ENCODE data around the gene SQSTM1. TPM values are rescaled to one million over a fixed set of nuclear protein-coding genes. Genes with fewer than 3 reads are reported as not detected.

SQSTM1 gene
- total RNA-seq, 1 experiment from 2014 or later = 341 TPM

GRCh38 chr5:179804555-179804947 is 16.2 kb upstream of the SQSTM1 start:
- Histone ChIP-seq H3K9me2 (replicated peaks; ENCODE audit: low read length) (no peaks in the 10 kb centered on the region), H3F3A (ENCODE audit: low read length, unreplicated experiment) (no peaks in the 10 kb centered on the region), H3K4me3 (ENCODE audit: low read length) (peak overlapping the region; percentile 86), H3K9ac (ENCODE audit: low read length) (peak overlapping the region; percentile 85), H3K27ac (ENCODE audit: low read length) (peak overlapping the region; percentile 73; the same call in 1 of the 2 replicates), H3K36me3 (ENCODE audit: low read depth, low read length) (no peaks in the 10 kb centered on the region), H3K27me3 (ENCODE audit: low read length) (no peaks in the 10 kb centered on the region), H3K4me2 (ENCODE audit: low read length) (peak overlapping the region; percentile 97), H4K20me1 (ENCODE audit: low read length) (peaks cover 5% of the 10 kb centered on the region), H3K79me2 (ENCODE audit: low read length) (peaks cover 56% of the 10 kb centered on the region), H3K9me3 (ENCODE audit: low read length) (no peaks in the 10 kb centered on the region), H3K4me1 (ENCODE audit: insufficient read depth, low read length) (peaks cover 31% of the 10 kb centered on the region), H2AFZ (ENCODE audit: low read length) (no peak overlapping the region)
- no peak for ATAC-seq
- no peak for TF ChIP-seq EZH2phosphoT487 (IDR thresholded peaks at IDR 0.05; ENCODE audit: borderline replicate concordance, low read length)
- intact Hi-C loops (cut with micrococcal nuclease) = no loop called here
- DNase-seq = no peak
- ChIA-PET POLR2A (ENCODE audit: unreplicated experiment) (no interaction called here), CTCF (no interaction called here)
- BruUV-seq (replicated peaks) = no TSS peak

GRCh38 chr5:179805070-179805528 is 15.6 kb upstream of the SQSTM1 start:
- Histone ChIP-seq H3K9me2 (replicated peaks; ENCODE audit: low read length) (no peaks in the 10 kb centered on the region), H3K9ac (ENCODE audit: low read length) (peak overlapping the region; percentile 85), H4K20me1 (ENCODE audit: low read length) (peaks cover 5% of the 10 kb centered on the region), H3K79me2 (ENCODE audit: low read length) (peaks cover 56% of the 10 kb centered on the region), H2AFZ (ENCODE audit: low read length) (0 out of 2 replicates have a peak overlapping the region, but pooled peaks have one; percentile 18), H3F3A (ENCODE audit: low read length, unreplicated experiment) (no peaks in the 10 kb centered on the region), H3K4me1 (ENCODE audit: insufficient read depth, low read length) (peaks cover 31% of the 10 kb centered on the region), H3K27ac (ENCODE audit: low read length) (peak overlapping the region; percentile 30; the same call in 1 of the 2 replicates), H3K9me3 (ENCODE audit: low read length) (no peaks in the 10 kb centered on the region), H3K27me3 (ENCODE audit: low read length) (no peaks in the 10 kb centered on the region), H3K36me3 (ENCODE audit: low read depth, low read length) (no peaks in the 10 kb centered on the region), H3K4me3 (ENCODE audit: low read length) (peak overlapping the region; percentile 86), H3K4me2 (ENCODE audit: low read length) (peak overlapping the region; percentile 97)
- ATAC-seq (peak; percentile 3), DNase-seq (no peak)
- BruUV-seq (replicated peaks) = TSS peak; percentile 55
- no peak for TF ChIP-seq EZH2phosphoT487 (IDR thresholded peaks at IDR 0.05; ENCODE audit: borderline replicate concordance, low read length)
- TF ChIP-seq EZH2 (IDR thresholded peaks at IDR 0.05; ENCODE audit: low read length, unreplicated experiment) = no peak
- no peak for TF ChIP-seq CTCF (conservative IDR thresholded peaks at IDR 0.05; ENCODE audit: low read depth, low read length)
- intact Hi-C loops (cut with micrococcal nuclease) = loop anchor here (5.0 kb wide), 1 partner anchor 52 kb away; the partner anchor contains the start of gene MRNIP
- POLR2A ChIA-PET (ENCODE audit: unreplicated experiment) = no interaction called here
- CTCF ChIA-PET = no interaction called here

- no peaks in the 10 kb centered on the region for H3K9me2 ChIP-seq (replicated peaks; ENCODE audit: low read length)
- peak overlapping the region; percentile 85 for H3K9ac ChIP-seq (ENCODE audit: low read length)
- TF ChIP-seq EZH2 (IDR thresholded peaks at IDR 0.05; ENCODE audit: low read length, unreplicated experiment) = no peak
- no peak for TF ChIP-seq CTCF (conservative IDR thresholded peaks at IDR 0.05; ENCODE audit: low read depth, low read length)
- TF ChIP-seq EZH2phosphoT487 (IDR thresholded peaks at IDR 0.05; ENCODE audit: borderline replicate concordance, low read length) = no peak
- H3K4me1 ChIP-seq (ENCODE audit: insufficient read depth, low read length) = peaks cover 31% of the 10 kb centered on the region
- H3K27me3 ChIP-seq (ENCODE audit: low read length) = no peaks in the 10 kb centered on the region
- CTCF ChIA-PET = interaction anchor here (0.6 kb wide), 1 partner anchor 99 kb away, joined by 4 read pairs; no protein-coding TSS in a partner anchor
- H3K9me3 ChIP-seq (ENCODE audit: low read length) = no peaks in the 10 kb centered on the region
- POLR2A ChIA-PET (ENCODE audit: unreplicated experiment) = no interaction called here
- intact Hi-C loops (cut with micrococcal nuclease) = loop anchor here (5.0 kb wide), 1 partner anchor 52 kb away; the partner anchor contains the start of gene MRNIP
- no peak for DNase-seq
- BruUV-seq (replicated peaks) = no TSS peak
- peaks cover 5% of the 10 kb centered on the region for H4K20me1 ChIP-seq (ENCODE audit: low read length)
- peaks cover 56% of the 10 kb centered on the region for H3K79me2 ChIP-seq (ENCODE audit: low read length)
- peak overlapping the region; percentile 86 for H3K4me3 ChIP-seq (ENCODE audit: low read length)
- H3K27ac ChIP-seq (ENCODE audit: low read length) = peak overlapping the region; percentile 30; the same call in 1 of the 2 replicates
- peak; percentile 10 for ATAC-seq
- H3F3A ChIP-seq (ENCODE audit: low read length, unreplicated experiment) = no peaks in the 10 kb centered on the region
- H3K36me3 ChIP-seq (ENCODE audit: low read depth, low read length) = no peaks in the 10 kb centered on the region
- H3K4me2 ChIP-seq (ENCODE audit: low read length) = peak overlapping the region; percentile 97
- H2AFZ ChIP-seq (ENCODE audit: low read length) = 0 out of 2 replicates have a peak overlapping the region, but pooled peaks have one; percentile 18
These were observed 15.0 kb upstream of the SQSTM1 start for GRCh38 chr5:179805529-179806249.

All from PC-3 (cell line).